Stimulated activated CD8-positive, alpha-beta memory T cell treated with anti-CD3 and anti-CD28 coated beads, Interleukin-2, amount 100 ng/mL, for 48 hours (primary cell): ENCODE data around the gene APBB2.
"Not testable (repeated sequence)": the region's sequence is repeated elsewhere in the genome, so short reads cannot be mapped to it uniquely, and the experiment has no call there.

Experiments used
- DNase-seq, 2 donors: peaks; one replicate each; pipeline ENCODE4 v3.0.0-alpha.2; 2020; ENCODE audit warnings: low read depth in 2 of 2

Gene APBB2

GRCh38 chr4:40908297-40908696 lies 306.0 kb downstream of the APBB2 start:
- no peak for DNase-seq

- no peak for DNase-seq
Measured at GRCh38 chr4:40905414-40905813, 308.9 kb downstream of the APBB2 start.

- not testable (repeated sequence) for DNase-seq
Measured at GRCh38 chr4:40900531-40900930, 313.8 kb downstream of the APBB2 start.

GRCh38 chr4:40897557-40898203 lies 316.7 kb downstream of the APBB2 start:
- peak; percentile 56 to 67 for DNase-seq

- DNase-seq = no peak
Measured at GRCh38 chr4:40890764-40891163, 323.6 kb downstream of the APBB2 start.

GRCh38 chr4:40890199-40890598 lies 324.1 kb downstream of the APBB2 start:
- DNase-seq = no peak

- DNase-seq = no peak
Measured at GRCh38 chr4:40888933-40889332, 325.4 kb downstream of the APBB2 start.

- DNase-seq = no peak
Measured at GRCh38 chr4:40887764-40888131, 326.6 kb downstream of the APBB2 start.

GRCh38 chr4:40886931-40887763 lies 327.2 kb downstream of the APBB2 start:
- no peak for DNase-seq

- no peak for DNase-seq
Measured at GRCh38 chr4:40881851-40882250, 332.5 kb downstream of the APBB2 start.

- no peak for DNase-seq
Measured at GRCh38 chr4:40881096-40881495, 333.2 kb downstream of the APBB2 start.

GRCh38 chr4:40878548-40879055 lies 335.7 kb downstream of the APBB2 start:
- DNase-seq = no peak

- no peak for DNase-seq
Measured at GRCh38 chr4:40877081-40877480, 337.3 kb downstream of the APBB2 start.

GRCh38 chr4:40875507-40876150 lies 338.7 kb downstream of the APBB2 start:
- no peak for DNase-seq

GRCh38 chr4:40874901-40875300 lies 339.4 kb downstream of the APBB2 start:
- no peak for DNase-seq

GRCh38 chr4:40874331-40874730 lies 340.0 kb downstream of the APBB2 start:
- no peak for DNase-seq

- no peak for DNase-seq
Measured at GRCh38 chr4:40871695-40872250, 342.6 kb downstream of the APBB2 start.

- no peak for DNase-seq
Measured at GRCh38 chr4:40870150-40870549, 344.2 kb downstream of the APBB2 start.

- no peak for DNase-seq
Measured at GRCh38 chr4:40865696-40866095, 348.6 kb downstream of the APBB2 start.

GRCh38 chr4:40864531-40864930 lies 349.8 kb downstream of the APBB2 start:
- no peak for DNase-seq

GRCh38 chr4:40858962-40859361 lies 355.4 kb downstream of the APBB2 start:
- no peak for DNase-seq

GRCh38 chr4:40857956-40858355 lies 356.4 kb downstream of the APBB2 start:
- no peak for DNase-seq
